Measurements from ENCODE around the gene CCNG2.

CCNG2 gene

DNA sequence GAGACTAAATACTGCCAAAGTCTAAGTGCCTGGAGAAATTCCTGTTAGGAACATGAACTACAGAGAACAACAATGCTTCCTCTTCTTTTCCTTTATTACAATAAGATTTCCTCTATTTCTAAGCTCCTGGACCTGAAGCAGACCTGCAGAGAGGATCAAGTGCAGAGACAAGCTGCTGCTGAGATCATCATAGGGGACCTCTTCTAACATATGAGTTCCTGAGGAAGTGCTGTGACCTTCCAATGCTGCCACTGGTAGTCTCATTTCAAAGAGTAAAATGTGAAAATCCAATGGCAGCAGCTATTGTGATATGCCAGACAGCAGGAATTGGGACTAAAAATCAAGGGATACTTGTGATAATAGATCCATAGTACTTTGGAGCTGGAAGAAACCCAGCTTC lies 28.0 kb downstream of the CCNG2 start:
- TF ChIP-seq CTCF (IDR thresholded peaks at IDR 0.05; ENCODE audit: borderline replicate concordance, insufficient read depth, low read depth, low read length) = no peak

GRCh38 chr4:77185686-77186085 lies 28.7 kb downstream of the CCNG2 start:
- no peak for TF ChIP-seq CTCF (IDR thresholded peaks at IDR 0.05; ENCODE audit: borderline replicate concordance, insufficient read depth, low read depth, low read length)
- H3K4me3 ChIP-seq (ENCODE audit: low read depth, low read length) = no peak overlapping the region

More for the DNA sequence above, 28.0 kb downstream of the CCNG2 start:
- H3K4me3 ChIP-seq (ENCODE audit: low read depth, low read length) = no peak overlapping the region

DNA sequence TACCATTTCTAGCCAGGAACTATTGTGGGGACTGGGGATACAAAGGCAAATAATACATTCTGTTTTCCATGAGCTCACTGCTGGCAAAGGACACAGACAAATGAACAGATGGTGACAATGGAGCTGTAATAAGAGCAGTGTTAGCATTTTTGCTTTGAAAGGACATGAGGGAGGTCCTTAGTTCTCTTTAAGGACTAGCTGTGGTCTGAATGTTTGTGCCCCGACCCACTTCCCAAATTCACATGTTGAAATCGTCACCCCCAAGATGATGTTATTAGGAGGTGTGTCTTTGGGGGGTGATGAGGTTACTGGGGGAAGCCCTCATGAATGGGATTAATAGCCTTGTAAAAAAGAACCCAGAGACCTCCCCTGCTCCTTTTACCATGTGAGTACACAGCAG lies 30.3 kb downstream of the CCNG2 start:
- no peak for TF ChIP-seq CTCF (IDR thresholded peaks at IDR 0.05; ENCODE audit: borderline replicate concordance, insufficient read depth, low read depth, low read length)

GRCh38 chr4:77188498-77189220 lies 31.7 kb downstream of the CCNG2 start:
- H3K4me3 ChIP-seq (ENCODE audit: low read depth, low read length) = no peak overlapping the region
- TF ChIP-seq CTCF (IDR thresholded peaks at IDR 0.05; ENCODE audit: borderline replicate concordance, insufficient read depth, low read depth, low read length) = no peak

More for the DNA sequence above, 30.3 kb downstream of the CCNG2 start:
- no peak overlapping the region for H3K4me3 ChIP-seq (ENCODE audit: low read depth, low read length)

GRCh38 chr4:77189412-77189811 lies 32.4 kb downstream of the CCNG2 start:
- TF ChIP-seq CTCF (IDR thresholded peaks at IDR 0.05; ENCODE audit: borderline replicate concordance, insufficient read depth, low read depth, low read length) = no peak
- no peak overlapping the region for H3K4me3 ChIP-seq (ENCODE audit: low read depth, low read length)

DNA sequence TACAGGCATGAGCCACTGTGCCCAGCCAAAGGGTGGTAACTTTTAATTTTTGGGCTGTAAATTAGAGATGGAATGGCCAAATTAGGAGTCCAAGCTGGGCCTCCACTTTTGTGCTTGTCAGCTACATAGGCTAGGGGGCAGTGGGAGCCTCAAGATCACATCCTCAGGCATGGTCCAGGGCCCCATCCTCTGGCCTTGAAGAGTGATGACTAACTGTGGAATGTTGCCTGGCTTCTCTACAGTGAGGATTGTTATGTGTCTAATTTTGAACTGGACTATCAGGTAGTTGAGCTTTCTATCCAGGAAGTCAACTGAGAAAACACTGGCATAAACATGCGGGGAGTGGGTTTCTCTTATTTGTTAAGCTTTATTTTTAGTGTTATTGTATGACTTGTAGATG lies 33.0 kb downstream of the CCNG2 start:
- no peak for TF ChIP-seq CTCF (IDR thresholded peaks at IDR 0.05; ENCODE audit: borderline replicate concordance, insufficient read depth, low read depth, low read length)
- H3K4me3 ChIP-seq (ENCODE audit: low read depth, low read length) = no peak overlapping the region

DNA sequence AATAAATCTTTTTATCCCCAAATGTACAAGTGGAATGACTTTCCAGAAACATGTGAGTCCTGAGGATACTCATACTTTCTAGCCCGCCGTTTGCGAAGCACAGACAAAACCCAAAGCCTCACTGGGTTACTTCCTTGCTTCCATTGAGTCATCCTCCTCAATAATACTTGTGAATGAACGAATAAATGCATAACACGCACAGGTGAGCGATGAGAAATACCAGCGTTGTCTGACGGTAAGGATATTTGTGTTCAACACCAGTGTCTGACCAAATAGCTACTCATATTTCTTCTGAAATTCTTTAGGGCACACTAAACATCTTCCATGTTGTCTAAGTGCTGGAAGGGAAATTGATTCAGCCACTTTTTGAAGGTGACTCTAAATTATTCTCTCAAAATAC lies 36.0 kb downstream of the CCNG2 start:
- no peak overlapping the region for H3K4me3 ChIP-seq (ENCODE audit: low read depth, low read length)

More for the DNA sequence above, 36.0 kb downstream of the CCNG2 start:
- TF ChIP-seq CTCF (IDR thresholded peaks at IDR 0.05; ENCODE audit: borderline replicate concordance, insufficient read depth, low read depth, low read length) = no peak
